Measurements from ENCODE around the gene SLC46A3.

DNA sequence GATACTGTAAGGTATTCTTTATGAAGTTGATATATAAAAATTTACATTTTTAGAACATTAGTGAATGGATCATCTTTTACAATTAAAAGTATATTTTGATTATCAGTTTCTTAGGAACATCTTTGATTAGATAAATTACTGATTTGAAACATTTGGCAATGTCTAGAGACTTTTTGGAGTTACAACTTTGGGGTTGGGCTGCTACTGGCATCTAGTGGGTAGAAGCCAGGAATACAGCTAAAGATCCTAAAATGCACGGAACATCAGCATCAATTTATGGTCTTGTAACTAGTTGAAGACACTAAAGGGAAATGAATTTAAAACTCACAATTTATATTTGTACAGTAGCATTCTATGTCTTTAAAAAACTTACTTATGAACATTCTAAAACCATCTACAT, 40.0 kb downstream of the SLC46A3 start:
- TF ChIP-seq, protein P1, sequence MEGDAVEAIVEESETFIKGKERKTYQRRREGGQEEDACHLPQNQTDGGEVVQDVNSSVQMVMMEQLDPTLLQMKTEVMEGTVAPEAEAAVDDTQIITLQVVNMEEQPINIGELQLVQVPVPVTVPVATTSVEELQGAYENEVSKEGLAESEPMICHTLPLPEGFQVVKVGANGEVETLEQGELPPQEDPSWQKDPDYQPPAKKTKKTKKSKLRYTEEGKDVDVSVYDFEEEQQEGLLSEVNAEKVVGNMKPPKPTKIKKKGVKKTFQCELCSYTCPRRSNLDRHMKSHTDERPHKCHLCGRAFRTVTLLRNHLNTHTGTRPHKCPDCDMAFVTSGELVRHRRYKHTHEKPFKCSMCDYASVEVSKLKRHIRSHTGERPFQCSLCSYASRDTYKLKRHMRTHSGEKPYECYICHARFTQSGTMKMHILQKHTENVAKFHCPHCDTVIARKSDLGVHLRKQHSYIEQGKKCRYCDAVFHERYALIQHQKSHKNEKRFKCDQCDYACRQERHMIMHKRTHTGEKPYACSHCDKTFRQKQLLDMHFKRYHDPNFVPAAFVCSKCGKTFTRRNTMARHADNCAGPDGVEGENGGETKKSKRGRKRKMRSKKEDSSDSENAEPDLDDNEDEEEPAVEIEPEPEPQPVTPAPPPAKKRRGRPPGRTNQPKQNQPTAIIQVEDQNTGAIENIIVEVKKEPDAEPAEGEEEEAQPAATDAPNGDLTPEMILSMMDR (IDR thresholded peaks at IDR 0.05) = no peak
- TF ChIP-seq POLR2A (IDR thresholded peaks at IDR 0.05) (no peak), EP300 (IDR thresholded peaks at IDR 0.05) (no peak)

All from gastroesophageal sphincter (tissue), 3 donors.